B cell (primary cell): ENCODE results near the gene JAKMIP2. TPM values are rescaled to one million over a fixed set of nuclear protein-coding genes. Genes with fewer than 3 reads are reported as not detected.

Source experiments
- ATAC-seq: fragments of 200-7000 bp; cut with Tn5 transposase; one replicate; pipeline ENCODE4 v1.10.0; 2021; ENCODE audit warnings: low read depth, mild to moderate bottlenecking, moderate number of reproducible peaks, moderate library complexity
- CTCF ChIA-PET: fragments of 350-600 bp; sonication (Branson Sonifier 250); formaldehyde crosslinking; loops from one replicate; lab custom pipeline; 2021; ENCODE audit warnings: antibody characterized with exemption, inconsistent platforms; lab: Charles Lee
- POLR2A ChIA-PET: fragments of 350-600 bp; sonication (Branson Sonifier 250); formaldehyde crosslinking; loops from one replicate; lab custom pipeline; 2021; ENCODE audit warnings: antibody characterized with exemption; lab: Charles Lee
- DNase-seq: peaks from one replicate; pipeline ENCODE4 v3.0.0; 2013
- H2AFZ ChIP-seq: 2 replicates; pipeline ENCODE4 v1.6.1; 2012; ENCODE audit warnings: mild to moderate bottlenecking, low read depth, low read length; ENCODE audit not compliant: insufficient read depth, poor library complexity, severe bottlenecking
- H3K27ac ChIP-seq, 2 donors: 1 replicate in 1 of 2; 2 replicates in 1 of 2; pipeline ENCODE4 v1.5.1; 2012 to 2013; ENCODE audit warnings: low read length in 2 of 2, mild to moderate bottlenecking in 2 of 2, moderate library complexity in 1 of 2
- H3K27me3 ChIP-seq, 4 experiments: fragments of 200-600 bp in 1 of 4; sonication (generic) in 1 of 4; replicated peaks in 1 of 4; 1 replicate in 2 of 4; 2 replicates in 2 of 4; pipeline versions ENCODE4 v1.6.1 to v1.7.0; 2013 to 2016; ENCODE audit warnings: low read length in 3 of 4, mild to moderate bottlenecking in 2 of 4, mixed read lengths in 1 of 4, moderate library complexity in 1 of 4; ENCODE audit not compliant: insufficient read depth in 4 of 4, control insufficient read depth in 3 of 4; ENCODE audit errors: control extremely low read depth in 1 of 4
- H3K36me3 ChIP-seq, 2 experiments: replicated peaks in 1 of 2; 1 replicate in 1 of 2; 2 replicates in 1 of 2; pipeline versions ENCODE4 v1.6.1 to v1.7.1; 2013; ENCODE audit warnings: low read length in 1 of 2; ENCODE audit not compliant: insufficient read depth in 2 of 2, control insufficient read depth in 1 of 2; ENCODE audit errors: control extremely low read depth in 1 of 2, extremely low read depth in 1 of 2
- H3K4me1 ChIP-seq, 2 donors: fragments of 200-600 bp in 1 of 2; sonication (generic) in 1 of 2; 1 replicate in 1 of 2; 2 replicates in 1 of 2; pipeline versions ENCODE4 v1.5.1 to v1.6.1; 2013 to 2017; ENCODE audit warnings: low read length in 2 of 2; ENCODE audit not compliant: control insufficient read depth in 2 of 2, insufficient read depth in 2 of 2
- H3K4me2 ChIP-seq: replicated peaks from 2 replicates; pipeline ENCODE3; 2012; ENCODE audit warnings: mild to moderate bottlenecking, low read depth, low read length; ENCODE audit not compliant: poor library complexity, severe bottlenecking
- H3K4me3 ChIP-seq, 5 experiments: fragments of 200-600 bp in 1 of 5; sonication (generic) in 1 of 5; 1 replicate in 3 of 5; 2 replicates in 2 of 5; pipeline versions ENCODE4 v1.5.1 to v1.7.0; 2011 to 2016; ENCODE audit warnings: low read length in 4 of 5, mild to moderate bottlenecking in 4 of 5, low read depth in 2 of 5, control low read depth in 1 of 5, moderate library complexity in 1 of 5; ENCODE audit not compliant: insufficient read depth in 1 of 5; ENCODE audit errors: control extremely low read depth in 1 of 5, extremely low read depth in 1 of 5
- H3K79me2 ChIP-seq: fragments of 200-600 bp; sonication (generic); one replicate; pipeline ENCODE4 v1.6.0; 2016; ENCODE audit warnings: low read length; ENCODE audit not compliant: control insufficient read depth, insufficient read depth
- H3K9ac ChIP-seq: fragments of 200-600 bp; sonication (generic); 2 replicates; pipeline ENCODE4 v1.6.1; 2017; ENCODE audit warnings: mild to moderate bottlenecking, low read length, moderate library complexity
- H3K9me3 ChIP-seq, 3 donors: one replicate each; pipeline versions ENCODE4 v1.6.1 to v1.7.1; 2013; ENCODE audit warnings: low read length in 2 of 3; ENCODE audit not compliant: control insufficient read depth in 2 of 3, insufficient read depth in 1 of 3; ENCODE audit errors: control extremely low read depth in 1 of 3
- H4K20me1 ChIP-seq: 2 replicates; pipeline ENCODE4 v1.6.0; 2012; ENCODE audit warnings: mild to moderate bottlenecking, low read length; ENCODE audit not compliant: insufficient read depth, control insufficient read depth, poor library complexity, severe bottlenecking
- H3K27ac Mint-ChIP-seq: one replicate; pipeline ENCODE4 v1.8.0; 2021; ENCODE audit warnings: mixed read lengths
- H3K27me3 Mint-ChIP-seq: one replicate; pipeline ENCODE4 v1.8.0; 2021; ENCODE audit warnings: mixed read lengths
- H3K4me1 Mint-ChIP-seq: one replicate; pipeline ENCODE4 v1.8.0; 2021; ENCODE audit warnings: mixed read lengths
- H3K4me3 Mint-ChIP-seq: one replicate; pipeline ENCODE4 v1.8.0; 2021; ENCODE audit warnings: mixed read lengths
- H3K9me3 Mint-ChIP-seq: one replicate; pipeline ENCODE4 v1.8.0; 2022; ENCODE audit warnings: mixed read lengths; ENCODE audit not compliant: insufficient read depth
- EZH2 ChIP-seq: IDR thresholded peaks from 2 replicates; pipeline ENCODE4 v1.6.1; 2012; ENCODE audit warnings: borderline replicate concordance, low read depth, mild to moderate bottlenecking, moderate library complexity, low read length; ENCODE audit not compliant: insufficient read depth, poor library complexity, severe bottlenecking
- WGBS: methylation state at CpG from one replicate; pipeline ENCODE4 v1.1.5; 2013; ENCODE audit warnings: missing lambda C conversion rate; ENCODE audit not compliant: insufficient coverage; 5-methylcytosine and 5-hydroxymethylcytosine counted together
- intact Hi-C: fragments of 100-400 bp; cut with micrococcal nuclease; formaldehyde crosslinking; loops from one replicate; pipeline ENCODE4 v1.10.0; 2022
- polyA plus RNA-seq: library from polyadenylated mRNA; depleted of rRNA; stranded (reverse); fragments of >200 nt; gene quantifications from 2 replicates; pipeline ENCODE4 v1.2.3, GENCODE V29; 2012
- total RNA-seq, 2 donors: library from RNA; stranded (reverse); fragments of 120-200 nt in 1 of 2; gene quantifications; 1 replicate in 1 of 2; 2 replicates in 1 of 2; pipeline versions ENCODE4 v1.2.3 to v1.2.4, GENCODE V29; 2013 to 2022
- TF ChIP-seq, protein P1 (sequence below): fragments of 200-600 bp; IDR thresholded peaks from one replicate; pipeline ENCODE4 v1.8.0; 2022; ENCODE audit warnings: antibody characterized with exemption, mild to moderate bottlenecking

JAKMIP2 gene
- total and polyA plus RNA-seq, 2 donors (not counting 1 experiment from before 2014, with no cell fraction given) = 0.24 to 4.1 TPM

DNA sequence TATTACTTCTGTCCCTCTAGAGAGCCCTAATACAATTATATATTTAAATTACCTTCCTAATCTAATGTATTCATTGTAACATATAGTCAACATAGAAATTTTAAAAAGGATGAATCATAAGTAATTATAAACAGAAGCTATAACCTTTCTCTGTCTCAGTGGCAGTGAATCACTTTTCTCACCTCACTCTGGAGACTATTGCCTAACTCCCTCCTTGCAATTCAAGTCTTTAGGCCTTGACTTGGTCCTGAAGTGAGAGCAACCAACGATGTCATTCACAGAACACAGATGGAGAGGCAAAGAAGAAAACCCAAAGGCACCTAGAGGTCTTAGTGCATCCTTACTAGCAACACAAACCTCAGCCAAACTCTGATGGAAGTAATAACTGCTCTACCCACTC is 139.4 kb downstream of the JAKMIP2 start:
- no peak for DNase-seq
- no peaks in the 10 kb centered on the region for H4K20me1 ChIP-seq
- H3K4me2 ChIP-seq = no peak overlapping the region
- H3K27ac Mint-ChIP-seq = no peak overlapping the region
- H3K9ac ChIP-seq = no peak overlapping the region
- no peak overlapping the region for H2AFZ ChIP-seq
- H3K27me3 ChIP-seq = no peaks in the 10 kb centered on the region
- no peak overlapping the region for H3K27ac ChIP-seq
- no peaks in the 10 kb centered on the region for H3K79me2 ChIP-seq
- no peak overlapping the region for H3K4me3 Mint-ChIP-seq
- no peak for ATAC-seq
- POLR2A ChIA-PET = no interaction called here
- no peaks in the 10 kb centered on the region for H3K9me3 ChIP-seq
- peaks cover 0 to 3% of the 10 kb centered on the region in 2 experiments for H3K36me3 ChIP-seq
- TF ChIP-seq, protein P1, sequence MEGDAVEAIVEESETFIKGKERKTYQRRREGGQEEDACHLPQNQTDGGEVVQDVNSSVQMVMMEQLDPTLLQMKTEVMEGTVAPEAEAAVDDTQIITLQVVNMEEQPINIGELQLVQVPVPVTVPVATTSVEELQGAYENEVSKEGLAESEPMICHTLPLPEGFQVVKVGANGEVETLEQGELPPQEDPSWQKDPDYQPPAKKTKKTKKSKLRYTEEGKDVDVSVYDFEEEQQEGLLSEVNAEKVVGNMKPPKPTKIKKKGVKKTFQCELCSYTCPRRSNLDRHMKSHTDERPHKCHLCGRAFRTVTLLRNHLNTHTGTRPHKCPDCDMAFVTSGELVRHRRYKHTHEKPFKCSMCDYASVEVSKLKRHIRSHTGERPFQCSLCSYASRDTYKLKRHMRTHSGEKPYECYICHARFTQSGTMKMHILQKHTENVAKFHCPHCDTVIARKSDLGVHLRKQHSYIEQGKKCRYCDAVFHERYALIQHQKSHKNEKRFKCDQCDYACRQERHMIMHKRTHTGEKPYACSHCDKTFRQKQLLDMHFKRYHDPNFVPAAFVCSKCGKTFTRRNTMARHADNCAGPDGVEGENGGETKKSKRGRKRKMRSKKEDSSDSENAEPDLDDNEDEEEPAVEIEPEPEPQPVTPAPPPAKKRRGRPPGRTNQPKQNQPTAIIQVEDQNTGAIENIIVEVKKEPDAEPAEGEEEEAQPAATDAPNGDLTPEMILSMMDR = no peak
- TF ChIP-seq EZH2 = no peak
- no peak overlapping the region for H3K4me3 ChIP-seq
- no peaks in the 10 kb centered on the region for H3K4me1 Mint-ChIP-seq
- H3K9me3 Mint-ChIP-seq = no peaks in the 10 kb centered on the region
- no peaks in the 10 kb centered on the region for H3K4me1 ChIP-seq
- CTCF ChIA-PET = interaction anchor here (0.9 kb wide), 1 partner anchor 15 kb away, joined by 3 read pairs; no protein-coding TSS in a partner anchor
- WGBS = no CpG with 5 or more reads among the region's 1 CpG
- no peaks in the 10 kb centered on the region for H3K27me3 Mint-ChIP-seq
- intact Hi-C loops = no loop called here

DNA sequence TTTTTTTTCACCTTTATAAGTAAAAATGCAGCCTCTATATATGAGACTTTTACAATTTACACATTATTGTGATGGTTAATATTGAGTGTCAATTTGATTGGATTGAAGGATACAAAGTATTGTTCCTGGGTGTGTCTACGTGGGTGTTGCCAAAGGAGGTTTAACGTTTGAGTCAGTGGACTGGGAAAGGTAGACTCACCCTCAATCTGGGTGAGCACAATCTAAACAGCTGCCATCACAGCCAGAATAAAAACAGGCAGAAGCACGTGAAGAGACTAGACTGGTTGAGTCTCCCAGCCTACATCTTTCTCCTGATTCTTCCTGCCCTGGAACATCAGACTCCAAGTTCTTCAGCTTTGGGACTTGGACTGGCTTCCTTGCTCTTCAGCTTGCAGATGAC is 139.9 kb downstream of the JAKMIP2 start:
- ATAC-seq = no peak
- H3K4me3 Mint-ChIP-seq = no peak overlapping the region
- no peaks in the 10 kb centered on the region for H3K4me1 Mint-ChIP-seq
- ChIA-PET CTCF (interaction anchor here (0.7 to 0.9 kb wide), 2 partner anchors 14 to 1099 kb away, joined by 3 read pairs; no protein-coding TSS in a partner anchor), POLR2A (no interaction called here)
- intact Hi-C loops = no loop called here
- Histone ChIP-seq H3K9ac (no peak overlapping the region), H3K9me3 (no peaks in the 10 kb centered on the region), H3K4me1 (no peaks in the 10 kb centered on the region), H3K4me2 (no peak overlapping the region), H4K20me1 (no peaks in the 10 kb centered on the region), H3K36me3 (peaks cover 0 to 3% of the 10 kb centered on the region in 2 experiments), H2AFZ (no peak overlapping the region), H3K4me3 (no peak overlapping the region), H3K27ac (no peak overlapping the region), H3K27me3 (no peaks in the 10 kb centered on the region), H3K79me2 (no peaks in the 10 kb centered on the region)
- H3K9me3 Mint-ChIP-seq = no peaks in the 10 kb centered on the region
- H3K27me3 Mint-ChIP-seq = no peaks in the 10 kb centered on the region
- WGBS = 90% methylated on average over 3 of the region's 3 CpGs
- no peak overlapping the region for H3K27ac Mint-ChIP-seq
- TF ChIP-seq, protein P1 = no peak
- no peak for TF ChIP-seq EZH2
- DNase-seq = no peak
